Measurements from ENCODE around the gene MIGA2. TPM values are rescaled to one million over a fixed set of nuclear protein-coding genes. Genes with fewer than 3 reads are reported as not detected.
"Not testable (repeated sequence)": the region's sequence is repeated elsewhere in the genome, so short reads cannot be mapped to it uniquely, and the experiment has no call there.

MIGA2 gene
- total RNA-seq, 1 experiment from 2014 or later, result 23.7 TPM

DNA sequence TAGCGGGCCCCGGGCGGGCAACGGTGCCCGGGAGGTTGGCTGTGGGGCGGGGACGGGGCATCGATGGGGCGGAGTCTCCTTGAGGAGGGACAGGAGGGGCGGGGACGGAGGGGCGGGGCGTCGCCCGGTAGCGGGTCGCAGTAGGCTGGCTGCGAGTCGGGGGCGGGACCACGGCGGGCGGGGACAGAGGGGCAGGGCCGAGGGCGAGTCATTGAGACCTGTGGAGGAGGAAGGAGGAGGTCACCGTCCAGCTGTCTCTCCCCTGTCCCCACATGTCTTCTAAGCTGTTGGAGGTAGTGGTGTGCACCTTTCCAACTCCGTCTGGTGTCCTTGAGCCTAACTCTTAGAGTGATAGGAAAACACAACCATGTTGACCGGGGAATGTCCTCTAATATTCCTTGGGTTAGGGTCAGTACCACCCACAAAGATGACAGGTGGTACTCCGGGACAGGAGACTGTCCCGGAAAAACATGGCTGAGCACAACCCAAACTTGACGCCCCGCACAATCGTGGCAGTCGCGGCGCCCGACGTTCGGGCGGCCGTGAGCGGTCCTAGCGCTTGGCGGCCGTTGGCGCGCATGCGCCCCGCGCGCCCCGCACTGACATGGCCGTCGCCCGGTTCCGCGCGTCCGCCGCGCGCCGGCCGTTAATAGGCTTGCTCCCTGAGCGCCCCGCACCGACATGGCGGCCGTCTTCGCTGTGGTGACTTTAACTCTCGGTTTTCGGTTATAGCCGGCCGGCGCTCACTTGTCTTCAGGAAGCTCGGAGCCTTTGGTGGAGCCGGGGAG, 74.5 kb downstream of the MIGA2 start, which contains the start of the genes CRAT and PTPA (continued):
- TF ChIP-seq EGR1 (IDR thresholded peaks at IDR 0.05; ENCODE audit: low read depth) (no peak), POLR2AphosphoS5 (IDR thresholded peaks at IDR 0.05; ENCODE audit: low read depth, low read length) (peak; percentile 99)

DNA sequence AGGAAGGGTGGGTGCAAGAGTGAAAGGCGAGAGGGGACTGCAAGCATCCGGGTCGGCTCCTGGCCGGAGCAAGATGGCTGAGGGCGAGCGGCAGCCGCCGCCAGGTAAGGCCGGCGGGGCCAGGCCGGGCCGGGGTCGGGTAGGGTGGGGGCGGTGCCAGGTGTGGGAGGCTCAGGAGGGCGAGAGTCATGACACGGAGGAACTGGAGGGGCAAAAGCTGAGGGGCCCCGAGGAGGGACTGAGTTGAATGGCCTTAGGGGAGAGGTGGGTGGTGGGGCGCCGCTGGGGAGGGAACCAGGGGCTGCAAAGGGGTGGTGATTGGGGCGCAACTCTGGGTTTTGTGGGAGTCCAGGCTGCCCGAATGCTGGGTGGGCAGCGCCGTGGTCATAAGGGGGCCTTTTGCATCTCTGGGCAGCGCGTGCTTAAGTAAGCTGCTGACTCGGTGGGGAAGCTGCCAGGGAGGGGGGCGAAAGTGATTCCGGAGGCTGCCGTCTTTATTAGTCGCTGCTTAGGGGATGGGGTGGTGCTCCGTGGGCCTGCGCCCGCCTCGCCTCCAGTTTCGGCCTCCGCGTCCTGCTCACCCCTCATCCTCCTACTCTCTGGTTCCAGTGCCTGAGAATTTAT, 75.2 kb downstream of the MIGA2 start:
- no TSS peak for BruUV-seq (replicated peaks)
- Histone ChIP-seq H3K4me3 (replicated peaks in 1 of 2; ENCODE audit: low read depth in 1 of 2, low read length in 2 of 2) (peak overlapping the region; percentile 73 to 90), H3K36me3 (ENCODE audit: control insufficient read depth in 1 of 2, insufficient read depth in 2 of 2, low read length in 2 of 2) (no peaks in the 10 kb centered on the region), H3K27ac (ENCODE audit: low read depth, low read length) (peak overlapping the region; percentile 97), H3K9me2 (ENCODE audit: insufficient read depth) (no peaks in the 10 kb centered on the region), H3K9me3 (ENCODE audit: control insufficient read depth in 1 of 2, insufficient read depth in 1 of 2, low read depth in 1 of 2, low read length in 2 of 2) (no peaks in the 10 kb centered on the region), H3K4me2 (ENCODE audit: low read length) (peak overlapping the region; percentile 89), H2AFZ (ENCODE audit: low read depth, low read length, poor library complexity, severe bottlenecking) (no peak overlapping the region), H4K20me1 (ENCODE audit: insufficient read depth) (no peaks in the 10 kb centered on the region), H3K79me2 (ENCODE audit: insufficient read depth, low read length) (peaks cover 47% of the 10 kb centered on the region), H3K4me1 (ENCODE audit: control insufficient read depth in 1 of 2, insufficient read depth in 2 of 2, low read length in 2 of 2) (peaks cover 23 to 48% of the 10 kb centered on the region in 2 experiments), H3K27me3 (ENCODE audit: insufficient read depth, low read length) (no peaks in the 10 kb centered on the region), H3K9ac (ENCODE audit: low read length) (peak overlapping the region; percentile 86)
- DNase-seq (ENCODE audit: low read depth, low spot score), result no peak
- RAD21 ChIA-PET (ENCODE audit: low non-redundant PET in 1 of 2, low total read pairs in 2 of 2, uncharacterized antibody in 2 of 2, unreplicated experiment in 2 of 2), result interaction anchor here in 1 of 2 experiments (0.7 kb wide), 1 partner anchor 61 kb away, joined by 5 read pairs; no protein-coding TSS in a partner anchor
- TF ChIP-seq ZFX (IDR thresholded peaks at IDR 0.05) (peak; percentile 64; the same call in 1 of the 2 replicates), ELF1 (IDR thresholded peaks at IDR 0.05; ENCODE audit: borderline replicate concordance, low read depth) (no peak)
- intact Hi-C loops (cut with micrococcal nuclease), result no loop called here
- CTCF ChIA-PET, result interaction anchor here (0.6 to 0.7 kb wide), 3 partner anchors 20 to 243 kb away, joined by 3 read pairs; no protein-coding TSS in a partner anchor
- POLR2A ChIA-PET, result interaction anchor here (1.3 kb wide), 1 partner anchor 28 kb away, joined by 3 read pairs; no protein-coding TSS in a partner anchor
- peak; percentile 37 for ATAC-seq

DNA sequence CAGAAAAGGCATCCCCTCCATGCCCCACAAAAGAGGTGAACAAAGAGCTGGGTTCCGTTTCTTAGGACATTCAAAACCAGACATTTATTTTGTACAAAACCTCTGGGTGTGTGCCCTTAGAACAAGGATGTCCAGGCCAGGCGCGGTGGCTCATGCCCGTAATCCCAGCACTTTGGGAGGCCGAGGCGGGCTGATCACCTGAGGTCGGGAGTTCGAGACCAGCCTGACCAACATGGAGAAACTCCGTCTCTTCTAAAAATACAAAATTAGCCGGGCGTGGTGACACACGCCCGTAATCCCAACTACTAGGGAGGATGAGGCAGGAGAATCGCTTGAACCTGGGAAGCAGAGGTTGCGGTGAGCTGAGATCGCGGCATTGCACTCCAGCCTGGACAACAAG, 76.1 kb downstream of the MIGA2 start:
- intact Hi-C loops (cut with micrococcal nuclease); H3K36me3 ChIP-seq (ENCODE audit: control insufficient read depth in 1 of 2, insufficient read depth in 2 of 2, low read length in 2 of 2); H3K9me3 ChIP-seq (ENCODE audit: control insufficient read depth in 1 of 2, insufficient read depth in 1 of 2, low read depth in 1 of 2, low read length in 2 of 2); DNase-seq (ENCODE audit: low read depth, low spot score); POLR2A ChIA-PET; H3K27me3 ChIP-seq (ENCODE audit: insufficient read depth, low read length); BruUV-seq (replicated peaks); H2AFZ ChIP-seq (ENCODE audit: low read depth, low read length, poor library complexity, severe bottlenecking); H3K9me2 ChIP-seq (ENCODE audit: insufficient read depth); H4K20me1 ChIP-seq (ENCODE audit: insufficient read depth); ATAC-seq: not testable (repeated sequence)
- Histone ChIP-seq H3K4me2 (ENCODE audit: low read length) (peak overlapping the region; percentile 89), H3K9ac (ENCODE audit: low read length) (peak overlapping the region; percentile 86), H3K79me2 (ENCODE audit: insufficient read depth, low read length) (peaks cover 55% of the 10 kb centered on the region), H3K4me1 (ENCODE audit: control insufficient read depth in 1 of 2, insufficient read depth in 2 of 2, low read length in 2 of 2) (peaks cover 23 to 48% of the 10 kb centered on the region in 2 experiments), H3K27ac (ENCODE audit: low read depth, low read length) (peak overlapping the region; percentile 97; the same call in 1 of the 2 replicates), H3K4me3 (replicated peaks in 1 of 2; ENCODE audit: low read depth in 1 of 2, low read length in 2 of 2) (peak overlapping the region; percentile 73 to 90)
- ChIA-PET RAD21 (ENCODE audit: low non-redundant PET in 1 of 2, low total read pairs in 2 of 2, uncharacterized antibody in 2 of 2, unreplicated experiment in 2 of 2) (interaction anchor here in 1 of 2 experiments (0.9 kb wide), 1 partner anchor 19 kb away, joined by 4 read pairs; no protein-coding TSS in a partner anchor), CTCF (interaction anchor here (0.7 kb wide), 1 partner anchor 19 kb away, joined by 3 read pairs; no protein-coding TSS in a partner anchor)
